PC-9 (cell line): ENCODE data around the gene INO80E.

Source experiments
- EZH2 ChIP-seq: fragments of 200-600 bp; sonication (generic); IDR thresholded peaks from 2 replicates; pipeline ENCODE4 v1.8.0; 2017; ENCODE audit warnings: antibody characterized with exemption, low read depth
- TF ChIP-seq, protein P1 (sequence below): fragments of 200-600 bp; sonication (generic); conservative IDR thresholded peaks from 2 replicates; pipeline ENCODE4 v1.6.1; 2017; ENCODE audit warnings: mixed run types, antibody characterized with exemption, mild to moderate bottlenecking, moderate library complexity

DNA sequence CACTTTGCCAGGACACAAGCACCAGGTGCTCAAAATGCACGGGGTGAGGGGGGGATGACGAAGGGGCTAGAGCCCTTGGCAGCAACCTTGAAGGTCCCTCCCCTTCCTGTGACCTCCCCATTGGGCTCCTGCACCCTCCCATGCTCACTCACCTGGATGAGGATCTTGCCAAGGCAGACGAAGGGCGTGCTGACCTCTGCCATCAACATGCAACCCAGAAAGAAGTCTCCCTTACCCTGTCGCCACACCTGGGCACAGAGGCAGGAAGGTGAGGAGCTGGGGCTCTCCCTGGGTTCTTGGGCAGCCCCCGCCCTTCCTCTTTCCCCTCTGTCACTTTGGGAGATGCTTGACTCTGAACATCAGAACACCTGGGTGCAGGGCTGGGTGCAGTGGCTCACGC is 29.5 kb downstream of the INO80E start:
- no peak for TF ChIP-seq EZH2
- TF ChIP-seq, protein P1, sequence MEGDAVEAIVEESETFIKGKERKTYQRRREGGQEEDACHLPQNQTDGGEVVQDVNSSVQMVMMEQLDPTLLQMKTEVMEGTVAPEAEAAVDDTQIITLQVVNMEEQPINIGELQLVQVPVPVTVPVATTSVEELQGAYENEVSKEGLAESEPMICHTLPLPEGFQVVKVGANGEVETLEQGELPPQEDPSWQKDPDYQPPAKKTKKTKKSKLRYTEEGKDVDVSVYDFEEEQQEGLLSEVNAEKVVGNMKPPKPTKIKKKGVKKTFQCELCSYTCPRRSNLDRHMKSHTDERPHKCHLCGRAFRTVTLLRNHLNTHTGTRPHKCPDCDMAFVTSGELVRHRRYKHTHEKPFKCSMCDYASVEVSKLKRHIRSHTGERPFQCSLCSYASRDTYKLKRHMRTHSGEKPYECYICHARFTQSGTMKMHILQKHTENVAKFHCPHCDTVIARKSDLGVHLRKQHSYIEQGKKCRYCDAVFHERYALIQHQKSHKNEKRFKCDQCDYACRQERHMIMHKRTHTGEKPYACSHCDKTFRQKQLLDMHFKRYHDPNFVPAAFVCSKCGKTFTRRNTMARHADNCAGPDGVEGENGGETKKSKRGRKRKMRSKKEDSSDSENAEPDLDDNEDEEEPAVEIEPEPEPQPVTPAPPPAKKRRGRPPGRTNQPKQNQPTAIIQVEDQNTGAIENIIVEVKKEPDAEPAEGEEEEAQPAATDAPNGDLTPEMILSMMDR: no peak
